Body of pancreas (tissue), 4 donors: ENCODE measurements around the gene CD207. TPM values are rescaled to one million over a fixed set of nuclear protein-coding genes. Genes with fewer than 3 reads are reported as not detected.

ENCODE experiments used
- ATAC-seq: fragments of 150-250 bp; one replicate; pipeline ENCODE4 v1.9.1; 2016
- DNase-seq, 4 donors: peaks; one replicate each; pipeline ENCODE4 v3.0.0-alpha.2; 2019
- H3K27ac ChIP-seq, 4 donors: fragments of 200-600 bp; sonication (generic); 1 replicate in 3 of 4; 2 replicates in 1 of 4; pipeline versions ENCODE4 v1.5.1 to v1.6.1; 2016 to 2019; ENCODE audit warnings: mild to moderate bottlenecking in 1 of 4, mixed read lengths in 1 of 4, moderate library complexity in 1 of 4
- H3K27me3 ChIP-seq, 2 donors: fragments of 200-600 bp; sonication (generic); one replicate each; pipeline ENCODE4 v1.6.0; 2016; ENCODE audit warnings: mild to moderate bottlenecking in 1 of 2
- H3K36me3 ChIP-seq, 2 donors: fragments of 200-600 bp; sonication (generic); replicated peaks in 1 of 2; 2 replicates each; pipeline ENCODE4 v1.5.1; 2016; ENCODE audit warnings: low read depth in 2 of 2; ENCODE audit not compliant: insufficient read depth in 1 of 2
- H3K4me1 ChIP-seq: fragments of 200-600 bp; sonication (generic); one replicate; pipeline ENCODE4 v1.6.0; 2016
- H3K4me3 ChIP-seq, 2 donors: fragments of 200-600 bp; sonication (generic); 1 replicate in 1 of 2; 2 replicates in 1 of 2; pipeline ENCODE4 v1.5.1; 2016 to 2019
- H3K9me3 ChIP-seq, 3 donors: fragments of 200-600 bp; sonication (generic); 1 replicate in 2 of 3; 2 replicates in 1 of 3; pipeline ENCODE4 v1.5.1; 2016
- CTCF ChIP-seq, 7 experiments: fragments of 450-650 bp in 4 of 7; fragments of 200-600 bp in 3 of 7; sonication (generic) in 3 of 7; IDR thresholded peaks; one replicate each; pipeline ENCODE4 v1.5.1; 2016 to 2019; ENCODE audit warnings: antibody characterized with exemption in 7 of 7
- POLR2A ChIP-seq, 3 donors: fragments of 450-650 bp; IDR thresholded peaks; one replicate each; pipeline ENCODE4 v1.6.1; 2016; ENCODE audit warnings: antibody characterized with exemption in 3 of 3, mild to moderate bottlenecking in 2 of 3
- WGBS, 2 donors: methylation state at CpG; one replicate each; pipeline ENCODE4 v1.1.5; 2017; 5-methylcytosine and 5-hydroxymethylcytosine counted together
- intact Hi-C: fragments of 100-400 bp; cut with DNase I; formaldehyde crosslinking; loops from one replicate; pipeline ENCODE4 v1.15.1; 2023
- total RNA-seq, 2 donors: library from RNA; depleted of rRNA; stranded (reverse); fragments of >200 nt; gene quantifications; one replicate each; pipeline ENCODE4 v1.1.0, GENCODE V29; 2016

Gene CD207
- total RNA-seq, 2 donors from 2014 or later, result not detected

DNA sequence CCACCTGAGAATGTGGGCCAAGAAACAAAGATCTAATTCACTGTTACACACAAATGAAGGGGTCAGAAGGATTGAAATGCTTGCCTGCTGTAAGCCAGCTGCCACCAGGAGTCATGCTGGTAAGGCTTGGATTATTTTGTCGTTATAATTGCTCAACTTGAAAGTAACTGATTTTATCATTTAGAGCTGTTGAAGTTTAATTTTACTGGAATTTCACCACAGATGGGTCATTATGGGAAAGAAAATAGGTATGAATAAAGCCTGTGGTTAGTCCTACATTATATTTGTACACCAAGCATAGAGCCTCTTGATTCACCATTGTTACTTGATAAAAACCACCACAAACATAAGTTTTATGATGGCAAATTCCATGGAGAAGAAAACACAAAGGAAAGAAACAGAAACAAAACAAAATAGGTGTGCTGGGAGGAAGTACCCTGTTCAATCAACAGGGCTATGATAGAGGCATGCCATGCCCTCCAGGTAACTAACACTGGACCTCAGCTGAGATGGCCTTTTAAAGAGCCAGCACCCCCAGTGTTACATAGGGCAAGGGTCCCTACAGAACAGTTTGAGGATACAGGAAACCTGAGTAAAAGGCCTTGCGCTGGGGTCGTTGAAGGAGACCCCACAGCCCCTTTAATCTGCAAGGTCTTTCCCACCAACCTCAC lies 18.2 kb downstream of the CD207 start:
- Histone ChIP-seq H3K9me3 (no peaks in the 10 kb centered on the region), H3K4me3 (no peak overlapping the region), H3K4me1 (no peaks in the 10 kb centered on the region), H3K27me3 (no peaks in the 10 kb centered on the region), H3K27ac (no peak overlapping the region), H3K36me3 (no peaks in the 10 kb centered on the region)
- ATAC-seq, result no peak
- TF ChIP-seq POLR2A (IDR thresholded peaks at IDR 0.05), result no peak
- no peak for TF ChIP-seq CTCF (IDR thresholded peaks at IDR 0.05)
- DNase-seq, result no peak
- WGBS, 2 donors, result 80% methylated on average over 3 of the region's 3 CpGs
- intact Hi-C loops, result no loop called here

DNA sequence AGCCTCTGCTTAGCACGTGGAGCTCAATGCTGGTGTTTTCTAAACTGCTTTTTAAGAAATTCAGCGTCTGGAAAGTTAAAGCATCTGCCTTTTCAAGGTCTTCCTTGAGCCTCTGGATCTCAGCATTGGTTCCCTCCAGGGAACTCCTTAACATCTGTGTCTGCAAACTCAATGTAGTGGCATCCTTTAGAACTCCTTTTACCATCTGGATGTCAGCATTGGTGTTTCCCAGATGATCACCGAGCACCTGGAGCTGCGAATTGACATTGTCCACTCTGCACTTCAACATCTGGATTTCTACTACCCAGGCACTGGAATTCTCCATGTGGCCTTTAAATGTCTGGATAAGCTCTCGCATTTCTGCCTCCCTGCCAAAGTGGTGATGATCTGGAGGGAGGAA lies 18.9 kb downstream of the CD207 start:
- WGBS, 2 donors, result 66 to 84% methylated on average over 5 of the region's 5 CpGs
- H3K4me1 ChIP-seq, result no peaks in the 10 kb centered on the region
- no peak for ATAC-seq
- no peak overlapping the region for H3K4me3 ChIP-seq
- no peaks in the 10 kb centered on the region for H3K27me3 ChIP-seq
- no peaks in the 10 kb centered on the region for H3K36me3 ChIP-seq
- intact Hi-C loops, result no loop called here
- H3K9me3 ChIP-seq, result no peaks in the 10 kb centered on the region
- no peak for DNase-seq
- TF ChIP-seq CTCF (IDR thresholded peaks at IDR 0.05) (no peak), POLR2A (IDR thresholded peaks at IDR 0.05) (no peak)
- H3K27ac ChIP-seq, result no peak overlapping the region

DNA sequence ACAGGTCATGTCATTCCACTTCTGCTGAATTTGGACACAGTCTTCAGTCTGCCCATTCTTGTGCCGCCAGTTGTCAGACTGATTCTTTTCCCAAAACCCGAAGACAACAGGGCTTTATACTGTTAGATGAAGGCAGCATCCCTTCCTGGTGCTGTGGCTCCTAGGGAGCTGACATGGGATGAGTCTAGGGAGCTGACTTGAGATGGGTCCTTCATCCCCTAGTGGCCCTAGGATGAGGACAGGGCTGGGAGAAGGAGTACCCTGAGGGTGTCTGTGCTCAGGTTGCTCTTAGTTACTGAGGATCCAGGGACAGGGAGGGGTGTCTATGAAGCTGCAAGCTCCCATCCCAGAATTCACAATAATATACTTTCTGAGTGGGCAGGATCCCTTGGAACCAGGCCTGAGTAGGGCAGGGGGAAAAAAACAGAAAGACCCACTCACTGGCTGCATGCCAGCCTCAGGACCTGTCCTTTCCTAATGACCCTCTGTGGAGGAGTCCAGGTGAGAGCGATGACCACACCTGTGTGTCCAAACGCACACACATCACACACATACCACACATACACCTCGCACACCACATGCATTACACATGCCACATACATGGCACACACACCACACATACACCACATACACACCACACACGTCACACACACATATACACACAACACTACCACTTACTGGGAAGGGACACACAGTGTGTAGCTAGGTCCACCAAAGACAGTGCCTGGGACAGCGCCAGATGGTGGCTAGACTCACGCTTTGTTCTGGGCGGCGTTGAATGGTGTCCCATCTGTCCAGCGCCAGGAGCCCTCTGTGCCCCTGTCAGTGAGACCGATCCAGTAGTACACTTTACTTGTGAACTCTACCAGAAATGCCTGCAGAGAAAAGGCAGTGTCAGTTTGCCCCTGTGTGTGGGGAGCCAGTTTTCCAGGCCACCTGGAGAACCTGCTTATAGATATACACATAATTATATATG lies 26.3 kb downstream of the CD207 start:
- 89% methylated on average over 11 of the region's 12 CpGs for WGBS, 2 donors
- Histone ChIP-seq H3K27me3 (no peaks in the 10 kb centered on the region), H3K4me3 (no peak overlapping the region), H3K27ac (no peak overlapping the region), H3K9me3 (no peaks in the 10 kb centered on the region), H3K36me3 (no peaks in the 10 kb centered on the region), H3K4me1 (no peaks in the 10 kb centered on the region)
- no peak for TF ChIP-seq CTCF (IDR thresholded peaks at IDR 0.05)
- TF ChIP-seq POLR2A (IDR thresholded peaks at IDR 0.05), result no peak
- no peak for DNase-seq
- intact Hi-C loops, result no loop called here
- no peak for ATAC-seq

DNA sequence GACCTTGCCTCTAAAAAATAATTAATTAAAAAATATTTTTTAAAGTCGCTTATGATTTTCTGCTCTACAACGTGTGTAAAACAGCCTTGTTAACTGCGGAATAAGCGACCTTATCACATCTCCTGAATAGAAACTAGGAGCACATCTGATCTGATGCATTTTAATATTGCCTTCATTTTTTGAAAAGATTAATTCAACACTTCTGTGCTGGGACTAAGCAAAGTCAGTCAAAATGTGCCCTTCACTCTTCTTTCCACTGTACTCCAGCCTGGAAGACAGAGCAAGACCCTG lies 27.8 kb downstream of the CD207 start:
- 82 to 84% methylated on average over 4 of the region's 4 CpGs for WGBS, 2 donors

More for the DNA sequence above, 27.8 kb downstream of the CD207 start:
- ATAC-seq, result no peak
- Histone ChIP-seq H3K9me3 (no peaks in the 10 kb centered on the region), H3K36me3 (no peaks in the 10 kb centered on the region), H3K4me1 (no peaks in the 10 kb centered on the region), H3K27me3 (no peaks in the 10 kb centered on the region), H3K4me3 (no peak overlapping the region), H3K27ac (no peak overlapping the region)
- TF ChIP-seq CTCF (IDR thresholded peaks at IDR 0.05), result no peak
- no peak for TF ChIP-seq POLR2A (IDR thresholded peaks at IDR 0.05)
- intact Hi-C loops, result no loop called here
- no peak for DNase-seq
